SU-DHL-6 (cell line): Measurements from ENCODE around the gene C4BPB.

ENCODE experiments used
- H2AFZ ChIP-seq: fragments of 200-600 bp; sonication (generic); 2 replicates; pipeline ENCODE4 v1.6.1; 2014; ENCODE audit warnings: low read depth, mild to moderate bottlenecking, moderate library complexity, mixed read lengths, antibody characterized with exemption, low read length; ENCODE audit not compliant: severe bottlenecking
- H3F3A ChIP-seq: fragments of 200-600 bp; shearing (Covaris generic); 2 replicates; pipeline ENCODE4 v1.6.0; 2016; ENCODE audit warnings: antibody characterized with exemption, mild to moderate bottlenecking; ENCODE audit not compliant: insufficient read depth
- H3K27ac ChIP-seq: fragments of 200-600 bp; sonication (generic); 2 replicates; pipeline ENCODE4 v1.5.1; 2016; ENCODE audit warnings: low read depth, mild to moderate bottlenecking, low read length, moderate library complexity, mixed read lengths
- H3K27me3 ChIP-seq: fragments of 200-600 bp; sonication (generic), shearing (Covaris generic); 2 replicates; pipeline ENCODE4 v1.6.0; 2014; ENCODE audit warnings: mild to moderate bottlenecking, low read length
- H3K36me3 ChIP-seq: fragments of 200-600 bp; sonication (generic); 2 replicates; pipeline ENCODE4 v1.6.1; 2014; ENCODE audit warnings: mild to moderate bottlenecking, low read length, mixed read lengths
- H3K4me2 ChIP-seq: fragments of 300-600, 200-600 bp; shearing (Covaris generic), sonication (generic); 2 replicates; pipeline ENCODE4 v1.6.0; 2014; ENCODE audit warnings: low read length, low read depth, mild to moderate bottlenecking; ENCODE audit not compliant: poor library complexity, severe bottlenecking
- H3K4me3 ChIP-seq: fragments of 200-600 bp; sonication (generic); 2 replicates; pipeline ENCODE4 v1.5.1; 2014; ENCODE audit warnings: antibody characterized with exemption, low read length, mild to moderate bottlenecking, mixed read lengths; ENCODE audit not compliant: insufficient read depth, poor library complexity, severe bottlenecking
- H3K79me2 ChIP-seq: fragments of 200-600 bp; sonication (generic); 2 replicates; pipeline ENCODE4 v1.6.1; 2014; ENCODE audit warnings: mild to moderate bottlenecking, low read length, moderate library complexity; ENCODE audit not compliant: insufficient read depth
- H3K9ac ChIP-seq: fragments of 200-600 bp; sonication (generic); 2 replicates; pipeline ENCODE4 v1.7.0; 2014; ENCODE audit warnings: mild to moderate bottlenecking, low read length
- H3K9me2 ChIP-seq: fragments of 200-600 bp; sonication (generic); replicated peaks from 2 replicates; pipeline ENCODE4 v1.6.1; 2014; ENCODE audit warnings: low read length; ENCODE audit not compliant: insufficient read depth
- H3K9me3 ChIP-seq: fragments of 200-600 bp; sonication (generic); 2 replicates; pipeline ENCODE4 v1.6.1; 2014; ENCODE audit warnings: low read length, mixed read lengths; ENCODE audit not compliant: insufficient read depth
- H4K20me1 ChIP-seq: fragments of 200-600 bp; sonication (generic); 2 replicates; pipeline ENCODE4 v1.6.1; 2014; ENCODE audit warnings: low read depth, mild to moderate bottlenecking, antibody characterized with exemption, low read length, moderate library complexity, mixed read lengths
- CTCF ChIP-seq: fragments of 200-600 bp; sonication (generic); IDR thresholded peaks from one replicate; pipeline ENCODE4 v1.5.1; 2017; ENCODE audit warnings: antibody characterized with exemption, mild to moderate bottlenecking, low read length, moderate library complexity; ENCODE audit not compliant: insufficient read depth, poor library complexity, severe bottlenecking
- EZH2phosphoT487 ChIP-seq: fragments of 200-600 bp; sonication (generic), shearing (Covaris generic); conservative IDR thresholded peaks from 2 replicates; pipeline ENCODE4 v1.6.1; 2018; ENCODE audit warnings: mild to moderate bottlenecking, antibody characterized with exemption, low read length, moderate library complexity, mixed read lengths

The C4BPB gene

GRCh38 chr1:207072233-207072632 lies 16.4 kb upstream of the C4BPB start:
- H3K27ac ChIP-seq: no peak overlapping the region
- no peaks in the 10 kb centered on the region for H3F3A ChIP-seq
- no peaks in the 10 kb centered on the region for H4K20me1 ChIP-seq
- H2AFZ ChIP-seq: no peak overlapping the region
- no peak overlapping the region for H3K4me3 ChIP-seq
- TF ChIP-seq EZH2phosphoT487 (no peak), CTCF (no peak)
- no peak overlapping the region for H3K4me2 ChIP-seq
- H3K27me3 ChIP-seq: no peaks in the 10 kb centered on the region
- H3K79me2 ChIP-seq: no peaks in the 10 kb centered on the region
- H3K9me2 ChIP-seq: no peaks in the 10 kb centered on the region
- no peaks in the 10 kb centered on the region for H3K9me3 ChIP-seq
- H3K36me3 ChIP-seq: no peaks in the 10 kb centered on the region
- no peak overlapping the region for H3K9ac ChIP-seq

- Histone ChIP-seq H3K27ac (no peak overlapping the region), H3K9me2 (no peaks in the 10 kb centered on the region), H3K36me3 (no peaks in the 10 kb centered on the region), H3K27me3 (no peaks in the 10 kb centered on the region), H3K9me3 (no peaks in the 10 kb centered on the region), H2AFZ (no peak overlapping the region), H3K79me2 (no peaks in the 10 kb centered on the region), H3K4me3 (no peak overlapping the region), H4K20me1 (no peaks in the 10 kb centered on the region), H3F3A (no peaks in the 10 kb centered on the region), H3K9ac (no peak overlapping the region), H3K4me2 (no peak overlapping the region)
- TF ChIP-seq CTCF (no peak), EZH2phosphoT487 (no peak)
These were observed 14.5 kb upstream of the C4BPB start for GRCh38 chr1:207073906-207074820.

- H3K9ac ChIP-seq: no peak overlapping the region
- no peak overlapping the region for H3K4me3 ChIP-seq
- no peaks in the 10 kb centered on the region for H3K27me3 ChIP-seq
- no peaks in the 10 kb centered on the region for H3K9me3 ChIP-seq
- no peaks in the 10 kb centered on the region for H3K9me2 ChIP-seq
- H3F3A ChIP-seq: no peaks in the 10 kb centered on the region
- no peaks in the 10 kb centered on the region for H3K36me3 ChIP-seq
- no peaks in the 10 kb centered on the region for H3K79me2 ChIP-seq
- H3K4me2 ChIP-seq: no peak overlapping the region
- no peaks in the 10 kb centered on the region for H4K20me1 ChIP-seq
- no peak overlapping the region for H2AFZ ChIP-seq
- no peak overlapping the region for H3K27ac ChIP-seq
- TF ChIP-seq CTCF (no peak), EZH2phosphoT487 (no peak)
These were observed 12.3 kb upstream of the C4BPB start for GRCh38 chr1:207076181-207076955.
